D721Med (cell line): Measurements from ENCODE around the gene ENKUR.

Experiments
- DNase-seq: peaks from one replicate; pipeline ENCODE4 v3.0.0; 2011; ENCODE audit warnings: low spot score; ENCODE audit not compliant: insufficient read length
- FAIRE-seq: peaks from 2 replicates; lab custom pipeline; 2011; peaks lifted over from hg19 to GRCh38; lab: Jason Lieb, UNC
- TF ChIP-seq, protein P1 (sequence below): IDR thresholded peaks from 2 replicates; pipeline ENCODE4 v1.5.1; 2012; ENCODE audit warnings: mild to moderate bottlenecking, control low read depth; ENCODE audit not compliant: insufficient read depth; ENCODE audit errors: missing control alignments

ENKUR gene

DNA sequence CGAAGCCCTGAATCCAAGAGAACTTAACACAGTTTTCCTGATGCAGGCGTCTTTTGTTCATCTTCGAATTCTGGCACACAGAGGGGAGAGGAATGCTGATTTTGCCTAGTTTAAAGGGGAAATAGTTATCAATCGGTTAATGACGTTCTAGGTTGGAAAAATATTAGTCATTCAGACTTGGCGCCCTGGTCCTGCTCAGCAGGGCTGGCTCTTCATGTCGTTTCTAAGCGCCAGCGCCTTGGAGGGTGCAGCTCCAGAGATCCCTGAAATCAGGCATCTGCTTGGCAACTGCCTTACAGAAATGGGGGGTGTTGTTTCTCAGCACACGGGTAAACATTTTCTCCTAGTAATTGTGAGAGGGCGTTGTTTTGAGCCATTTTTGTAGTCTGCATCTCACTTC, 62.3 kb downstream of the ENKUR start:
- FAIRE-seq: no peak
- TF ChIP-seq, protein P1, sequence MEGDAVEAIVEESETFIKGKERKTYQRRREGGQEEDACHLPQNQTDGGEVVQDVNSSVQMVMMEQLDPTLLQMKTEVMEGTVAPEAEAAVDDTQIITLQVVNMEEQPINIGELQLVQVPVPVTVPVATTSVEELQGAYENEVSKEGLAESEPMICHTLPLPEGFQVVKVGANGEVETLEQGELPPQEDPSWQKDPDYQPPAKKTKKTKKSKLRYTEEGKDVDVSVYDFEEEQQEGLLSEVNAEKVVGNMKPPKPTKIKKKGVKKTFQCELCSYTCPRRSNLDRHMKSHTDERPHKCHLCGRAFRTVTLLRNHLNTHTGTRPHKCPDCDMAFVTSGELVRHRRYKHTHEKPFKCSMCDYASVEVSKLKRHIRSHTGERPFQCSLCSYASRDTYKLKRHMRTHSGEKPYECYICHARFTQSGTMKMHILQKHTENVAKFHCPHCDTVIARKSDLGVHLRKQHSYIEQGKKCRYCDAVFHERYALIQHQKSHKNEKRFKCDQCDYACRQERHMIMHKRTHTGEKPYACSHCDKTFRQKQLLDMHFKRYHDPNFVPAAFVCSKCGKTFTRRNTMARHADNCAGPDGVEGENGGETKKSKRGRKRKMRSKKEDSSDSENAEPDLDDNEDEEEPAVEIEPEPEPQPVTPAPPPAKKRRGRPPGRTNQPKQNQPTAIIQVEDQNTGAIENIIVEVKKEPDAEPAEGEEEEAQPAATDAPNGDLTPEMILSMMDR: no peak
- no peak for DNase-seq

DNA sequence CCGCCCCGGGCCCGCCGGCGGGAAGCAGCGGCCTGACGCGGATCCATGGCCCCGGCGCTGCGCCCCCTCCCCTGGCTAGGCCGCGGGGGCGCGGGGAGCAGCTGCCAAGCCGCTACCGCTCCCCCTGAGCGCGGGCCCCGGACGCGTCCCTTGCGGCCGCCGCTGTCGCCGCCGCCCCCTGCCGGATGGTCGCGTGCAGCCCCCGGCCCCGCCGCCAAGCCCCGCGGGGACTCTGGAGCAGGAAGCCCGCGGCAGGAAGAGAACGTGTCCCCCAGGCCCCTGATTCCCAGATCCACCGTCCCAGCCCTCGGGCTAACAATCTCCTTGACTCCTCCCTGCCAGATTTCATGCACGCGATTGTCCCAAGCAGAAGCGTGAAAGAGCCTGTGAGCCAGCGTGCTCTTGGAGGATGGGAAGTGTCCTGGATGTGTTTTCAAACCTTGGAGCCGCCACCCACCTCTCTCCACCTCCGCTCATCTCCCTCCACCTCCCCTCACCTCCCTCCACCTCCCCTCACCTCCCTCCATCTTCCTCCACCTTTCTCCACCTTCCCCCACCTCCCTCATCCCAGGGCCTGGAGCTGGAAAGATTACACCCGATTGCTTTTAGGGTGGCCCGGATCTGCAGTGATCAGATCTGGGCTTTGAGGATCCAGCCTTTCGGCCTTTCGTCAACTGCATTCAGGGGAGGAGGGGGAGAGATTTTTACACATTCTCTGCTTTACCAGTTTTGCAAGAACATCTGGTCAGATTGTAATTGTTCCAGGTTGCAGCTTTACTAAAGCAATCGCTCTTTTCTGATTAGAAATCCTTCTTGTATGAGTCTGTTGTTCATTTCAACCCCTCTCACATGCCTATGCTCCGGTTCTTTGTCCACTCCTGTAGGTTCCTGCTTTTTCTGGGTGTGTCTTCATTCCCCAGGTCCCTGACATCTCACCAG, 63.0 kb downstream of the ENKUR start:
- FAIRE-seq: no peak
- TF ChIP-seq, protein P1: peak; percentile 41
- DNase-seq: no peak

DNA sequence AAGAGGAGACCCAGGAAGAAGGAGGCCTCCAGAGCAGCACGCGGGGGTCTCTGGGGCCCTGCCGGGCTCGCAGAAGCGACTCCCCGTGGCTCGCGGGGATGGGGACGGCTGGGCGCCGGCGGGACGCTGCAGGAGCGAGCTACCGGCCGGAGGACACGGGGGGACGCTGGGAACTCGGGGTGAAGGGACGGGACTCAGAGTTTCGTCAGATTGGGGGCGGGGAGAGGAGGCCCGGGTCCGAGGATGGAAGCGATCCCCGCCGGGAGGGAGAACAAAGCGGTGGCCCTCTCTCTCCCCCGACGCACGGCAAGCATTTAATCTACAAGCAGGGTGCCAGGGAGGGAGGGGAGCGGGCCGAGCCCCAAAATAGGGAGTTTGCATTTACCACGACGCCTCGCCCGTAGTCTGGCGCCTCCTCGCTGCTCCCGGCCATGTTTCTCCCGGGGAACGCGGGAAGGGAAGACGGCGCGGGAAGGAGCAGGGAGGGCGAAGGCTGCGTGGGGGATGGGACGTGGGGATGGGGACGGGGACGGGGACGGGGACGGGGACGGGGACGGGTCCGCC, 63.7 kb downstream of the ENKUR start, which contains the start of gene PRTFDC1:
PRTFDC1 (minus strand) TSS at position 464 of the 564 bp plus-strand sequence; CDS start at position 433, 31 bp downstream.
- FAIRE-seq: no peak
- no peak for DNase-seq
- TF ChIP-seq, protein P1: no peak

DNA sequence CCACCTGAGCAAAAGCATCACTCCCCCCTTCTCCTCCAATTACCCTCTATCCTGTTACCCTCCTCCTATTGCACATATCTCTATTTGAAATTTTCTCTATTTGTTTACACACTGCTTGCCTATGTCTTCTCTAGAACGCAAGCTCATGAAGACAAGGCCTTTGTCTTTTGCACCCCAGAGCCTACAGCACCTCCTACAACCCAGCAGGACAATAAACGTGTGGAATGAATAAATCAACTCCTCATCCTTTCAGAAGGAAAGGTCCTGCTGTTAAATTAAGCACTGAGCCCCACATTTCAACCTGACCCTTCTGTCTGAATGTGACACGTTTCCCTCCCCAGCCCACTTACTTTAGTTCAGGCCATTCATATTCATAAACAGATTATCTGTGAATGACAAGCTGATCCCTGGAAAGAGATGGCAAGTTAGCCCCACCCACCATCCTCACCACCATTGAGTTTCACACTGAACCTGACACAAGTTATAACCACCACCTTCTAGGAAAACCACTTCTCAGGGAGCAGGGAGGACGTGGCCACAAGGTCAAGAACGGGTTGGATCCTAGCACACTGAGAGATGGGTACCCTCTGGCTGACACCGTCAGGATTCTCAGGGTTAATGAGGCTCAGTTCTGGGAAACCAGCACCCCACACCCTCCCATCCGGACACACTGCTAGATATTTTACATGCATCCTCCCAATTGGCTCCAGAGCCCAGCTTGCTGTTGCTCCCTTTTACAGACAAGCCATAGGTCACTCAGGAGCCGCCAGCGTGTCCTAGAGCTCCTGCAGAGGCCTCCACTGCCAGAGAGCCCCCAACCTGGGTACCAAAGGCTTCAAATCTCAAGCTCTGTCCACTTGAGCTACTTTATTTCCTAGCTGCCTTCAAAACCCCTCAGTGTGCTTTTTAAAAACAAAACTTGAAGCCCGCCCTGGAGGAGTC, 64.5 kb downstream of the ENKUR start:
- FAIRE-seq (no peak), DNase-seq (no peak)
- TF ChIP-seq, protein P1: no peak

DNA sequence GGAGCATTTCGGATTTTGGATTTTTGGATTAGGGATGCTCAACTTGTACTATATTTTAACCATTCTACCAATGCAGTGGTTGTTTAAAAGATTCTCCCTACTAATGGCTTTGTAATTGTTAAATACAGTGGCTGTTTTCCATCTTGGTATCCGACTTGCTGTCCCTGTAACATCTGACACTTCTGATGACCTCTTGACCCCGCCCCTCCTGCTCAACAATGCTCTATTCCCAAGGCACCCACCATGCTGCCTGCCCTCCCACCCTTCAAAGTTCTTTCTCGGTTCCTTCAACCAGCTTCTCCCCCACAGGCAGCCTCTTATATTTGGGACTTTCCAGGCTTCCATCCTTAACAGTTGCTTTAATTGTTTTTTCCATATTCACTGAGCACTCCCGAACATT, 65.5 kb downstream of the ENKUR start:
- no peak for FAIRE-seq
- no peak for DNase-seq
- TF ChIP-seq, protein P1: no peak

DNA sequence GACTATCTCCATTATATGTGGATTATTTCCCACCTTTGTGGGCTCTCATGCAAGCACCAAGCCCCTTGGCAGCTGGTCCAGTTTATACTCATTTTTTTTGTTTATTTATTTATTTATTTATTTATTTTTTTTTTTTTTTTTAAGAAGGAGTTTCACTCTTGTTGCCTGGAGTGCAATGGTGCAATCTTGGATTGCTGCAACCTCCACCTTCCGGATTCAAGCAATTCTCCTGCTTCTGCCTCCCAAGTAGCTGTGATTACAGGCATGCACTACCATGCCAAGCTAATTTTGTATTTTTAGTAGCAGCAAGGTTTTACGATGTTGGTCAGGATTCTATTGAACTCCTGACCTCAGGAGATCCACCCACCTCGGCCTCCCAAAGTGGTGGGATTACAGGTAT, 66.3 kb downstream of the ENKUR start:
- FAIRE-seq (no peak), DNase-seq (no peak)
- TF ChIP-seq, protein P1: no peak
